A549 (cell line): Measurements from ENCODE around the gene SYT5. TPM values are rescaled to one million over a fixed set of nuclear protein-coding genes. Genes with fewer than 3 reads are reported as not detected.

Source experiments
- ATAC-seq, 2 experiments: fragments of 200-7000 bp in 1 of 2; fragments of >200 bp in 1 of 2; cut with Nextera tagmentation in 1 of 2; cut with Tn5 transposase in 1 of 2; 3 replicates each; pipeline versions ENCODE4 v1.8.0 to v1.9.1; 2018 to 2020; ENCODE audit warnings: mild to moderate bottlenecking in 1 of 2, moderate library complexity in 1 of 2
- CTCF ChIA-PET: fragments of 300-600 bp; sonication (Branson Sonifier 250); formaldehyde crosslinking; extraction: SDS; loops from one replicate; lab custom pipeline; 2021; ENCODE audit warnings: antibody characterized with exemption, inconsistent platforms; lab: Yijun Ruan, JAX
- POLR2A ChIA-PET: fragments of 350-600 bp; formaldehyde crosslinking; extraction: SDS; loops from one replicate; lab custom pipeline; 2021; ENCODE audit warnings: antibody characterized with exemption, inconsistent platforms; lab: Yijun Ruan, JAX
- DNase-seq, 2 experiments: peaks; one replicate each; pipeline versions ENCODE4 v3.0.0 to v3.0.0-alpha.2; 2011 to 2016; ENCODE audit warnings: low read depth in 1 of 2, low spot score in 1 of 2
- FAIRE-seq: peaks from 2 replicates; lab custom pipeline; 2011; peaks lifted over from hg19 to GRCh38; lab: Jason Lieb, UNC
- H3K27ac ChIP-seq, 2 experiments: fragments of >200 bp; sonication (Bioruptor Twin); formaldehyde crosslinking; 3 replicates each; pipeline ENCODE4 v1.5.1; 2016 to 2017
- H3K4me1 ChIP-seq: fragments of >200 bp; sonication (Bioruptor Twin); formaldehyde crosslinking; 3 replicates; pipeline ENCODE4 v1.6.1; 2016
- H3K4me2 ChIP-seq: fragments of >200 bp; sonication (Bioruptor Twin); formaldehyde crosslinking; 3 replicates; pipeline ENCODE4 v1.6.1; 2016
- H3K4me3 ChIP-seq: fragments of >200 bp; sonication (Bioruptor Twin); formaldehyde crosslinking; 3 replicates; pipeline ENCODE4 v1.5.1; 2016
- H3K9me3 ChIP-seq: fragments of >200 bp; sonication (Bioruptor Twin); formaldehyde crosslinking; 3 replicates; pipeline ENCODE4 v1.6.1; 2016
- ATOH8 ChIP-seq: fragments of 250-450 bp; sonication (Bioruptor Pico); IDR thresholded peaks from 2 replicates; pipeline ENCODE4 v1.5.0; 2020; ENCODE audit warnings: low read depth, mild to moderate bottlenecking, moderate library complexity
- BCL3 ChIP-seq: fragments of >200 bp; sonication (Bioruptor Twin); formaldehyde crosslinking; IDR thresholded peaks from 3 replicates; pipeline ENCODE4 v1.6.1; 2016
- BHLHE40 ChIP-seq: IDR thresholded peaks from 2 replicates; pipeline ENCODE4 v1.6.1; 2012; ENCODE audit warnings: low read depth, low read length, inconsistent platforms
- CBX2 ChIP-seq: fragments of 200-600 bp; sonication (generic); IDR thresholded peaks from 2 replicates; pipeline ENCODE4 v1.6.1; 2016; ENCODE audit warnings: low read depth, mild to moderate bottlenecking, borderline replicate concordance
- CHD4 ChIP-seq: fragments of 200-600 bp; sonication (generic); IDR thresholded peaks from 2 replicates; pipeline ENCODE4 v1.6.1; 2016; ENCODE audit warnings: antibody characterized with exemption, mild to moderate bottlenecking, borderline replicate concordance
- EHF ChIP-seq: fragments of 250-450 bp; sonication (Bioruptor Pico); IDR thresholded peaks from 2 replicates; pipeline ENCODE4 v1.5.0; 2020; ENCODE audit warnings: mild to moderate bottlenecking
- EHMT2 ChIP-seq: fragments of 200-600 bp; sonication (generic); IDR thresholded peaks from 2 replicates; pipeline ENCODE4 v1.6.1; 2016; ENCODE audit warnings: antibody characterized with exemption, low read depth, mild to moderate bottlenecking, moderate library complexity
- FOSL2 ChIP-seq, 2 experiments: fragments of 450-650 bp in 1 of 2; fragments of >200 bp in 1 of 2; sonication (Bioruptor Twin) in 1 of 2; formaldehyde crosslinking; IDR thresholded peaks; 2 replicates each; pipeline versions ENCODE4 v1.5.0 to v1.6.1; 2016 to 2020; ENCODE audit warnings: mild to moderate bottlenecking in 1 of 2, moderate library complexity in 1 of 2
- FOXS1 ChIP-seq: fragments of 250-450 bp; sonication (Bioruptor Pico); IDR thresholded peaks from 2 replicates; pipeline ENCODE4 v1.5.0; 2020; ENCODE audit warnings: mild to moderate bottlenecking, moderate library complexity
- GATA3 ChIP-seq: IDR thresholded peaks from 2 replicates; pipeline ENCODE4 v1.6.1; 2012; ENCODE audit warnings: borderline replicate concordance
- HES2 ChIP-seq: fragments of >200 bp; sonication (Bioruptor Twin); formaldehyde crosslinking; IDR thresholded peaks from 2 replicates; pipeline ENCODE4 v1.6.1; 2016
- HEYL ChIP-seq: fragments of 250-450 bp; sonication (Bioruptor Pico); IDR thresholded peaks from 2 replicates; pipeline ENCODE4 v1.8.0; 2021; ENCODE audit warnings: mild to moderate bottlenecking, moderate library complexity
- HMGXB4 ChIP-seq: fragments of 250-450 bp; sonication (Bioruptor Pico); IDR thresholded peaks from 2 replicates; pipeline ENCODE4 v1.5.0; 2021; ENCODE audit warnings: mild to moderate bottlenecking, moderate library complexity, borderline replicate concordance
- HOXB13 ChIP-seq: fragments of 250-450 bp; sonication (Bioruptor Pico); IDR thresholded peaks from 2 replicates; pipeline ENCODE4 v1.5.0; 2020; ENCODE audit warnings: low read depth, mild to moderate bottlenecking, moderate library complexity
- HOXB5 ChIP-seq: fragments of 250-450 bp; sonication (Bioruptor Pico); IDR thresholded peaks from 2 replicates; pipeline ENCODE4 v1.5.0; 2020; ENCODE audit warnings: mild to moderate bottlenecking, moderate library complexity
- JUN ChIP-seq, 2 experiments: fragments of >200 bp; sonication (Bioruptor Twin); formaldehyde crosslinking; IDR thresholded peaks; 2 replicates in 1 of 2; 3 replicates in 1 of 2; pipeline ENCODE4 v1.6.1; 2016 to 2017
- MAX ChIP-seq: IDR thresholded peaks from 2 replicates; pipeline ENCODE4 v1.6.1; 2012
- MYC ChIP-seq: IDR thresholded peaks from 2 replicates; pipeline ENCODE4 v1.6.1; 2012; ENCODE audit warnings: mild to moderate bottlenecking, inconsistent platforms, low read length, improper control_type of control experiment, borderline replicate concordance
- NFE2L2 ChIP-seq: fragments of 150-350 bp; conservative IDR thresholded peaks from 2 replicates; pipeline ENCODE4 v1.6.1; 2014; ENCODE audit warnings: low read length
- NPAS2 ChIP-seq: fragments of 250-450 bp; sonication (Bioruptor Pico); IDR thresholded peaks from 2 replicates; pipeline ENCODE4 v1.8.0; 2022; ENCODE audit warnings: mild to moderate bottlenecking, moderate library complexity, borderline replicate concordance
- PBX3 ChIP-seq: IDR thresholded peaks from 2 replicates; pipeline ENCODE4 v1.6.1; 2012
- POLR2A ChIP-seq: IDR thresholded peaks from 2 replicates; pipeline ENCODE4 v1.6.1; 2012; ENCODE audit warnings: mild to moderate bottlenecking, low read length
- RAD21 ChIP-seq, 2 experiments: fragments of >200 bp in 1 of 2; sonication (Bioruptor Twin) in 1 of 2; formaldehyde crosslinking in 1 of 2; IDR thresholded peaks in 1 of 2; conservative IDR thresholded peaks in 1 of 2; 2 replicates in 1 of 2; 3 replicates in 1 of 2; pipeline ENCODE4 v1.6.1; 2012 to 2018; ENCODE audit warnings: inconsistent platforms in 1 of 2
- RARB ChIP-seq: fragments of 250-450 bp; sonication (Bioruptor Pico); IDR thresholded peaks from 2 replicates; pipeline ENCODE4 v1.8.0; 2021; ENCODE audit warnings: mild to moderate bottlenecking, moderate library complexity
- REST ChIP-seq: fragments of 200-600 bp; sonication (generic); IDR thresholded peaks from 2 replicates; pipeline ENCODE4 v1.6.1; 2016; ENCODE audit warnings: antibody characterized with exemption, mild to moderate bottlenecking, moderate library complexity
- TFCP2L1 ChIP-seq: fragments of 250-450 bp; sonication (Bioruptor Pico); IDR thresholded peaks from 2 replicates; pipeline ENCODE4 v1.5.0; 2021; ENCODE audit warnings: mild to moderate bottlenecking
- USF2 ChIP-seq: fragments of 450-650 bp; IDR thresholded peaks from 2 replicates; pipeline ENCODE4 v1.6.1; 2014; ENCODE audit warnings: antibody characterized with exemption
- ZFP36 ChIP-seq: fragments of 450-650 bp; IDR thresholded peaks from 2 replicates; pipeline ENCODE4 v1.6.1; 2014; ENCODE audit warnings: borderline replicate concordance; ENCODE audit not compliant: partially characterized antibody
- WGBS: methylation state at CpG from one replicate; pipeline ENCODE4 v1.1.6; 2017; ENCODE audit errors: missing lambda C conversion rate; 5-methylcytosine and 5-hydroxymethylcytosine counted together
- polyA plus RNA-seq, 4 experiments: library from polyadenylated mRNA; depleted of rRNA in 3 of 4; stranded (reverse); fragments of >200 nt; fragmentation: RNase III in 1 of 4; extraction: RNeasy Plus Mini Kit Qiagen cat#74134 plus additional on column Dnase treatment in 1 of 4; gene quantifications; 2 replicates in 3 of 4; 3 replicates in 1 of 4; pipeline ENCODE4 v1.2.3, GENCODE V29; 2011 to 2017

Gene SYT5
- polyA plus RNA-seq, 2 of the 4 experiments (the other 2 are of a cell fraction), result 0.23 to 0.65 TPM

- FAIRE-seq, result peak; percentile 94
- CTCF ChIA-PET, result interaction anchor here (1.0 to 2.1 kb wide), 13 partner anchors 12 to 244 kb away, joined by 3 to 7 read pairs (median 4); partner anchors contain the start of gene DNAAF3
- peak; percentile 84 to 87; a peak in 4 of 5 replicates for TF ChIP-seq JUN (IDR thresholded peaks at IDR 0.05)
- peak; percentile 85 for TF ChIP-seq HOXB13 (CRISPR knock-in tag)
- no peak; the same call in 1 of the 2 replicates for TF ChIP-seq HMGXB4
- peak; percentile 58; the same call in 1 of the 2 replicates for TF ChIP-seq EHF (CRISPR knock-in tag)
- peak; percentile 55; the same call in 1 of the 2 replicates for TF ChIP-seq USF2
- TF ChIP-seq RARB, result no peak
- no peak for TF ChIP-seq PBX3
- TF ChIP-seq POLR2A, result no peak
- TF ChIP-seq GATA3, result peak; percentile 90; the same call in 1 of the 2 replicates
- TF ChIP-seq RAD21 (conservative IDR thresholded peaks at IDR 0.05 in 1 of 2, IDR thresholded peaks at IDR 0.05 in 1 of 2), result peak in 1 of 2 experiments; percentile 23; a peak in 1 of 5 replicates
- TF ChIP-seq CHD4, result no peak
- TF ChIP-seq HEYL (CRISPR knock-in tag), result no peak; the same call in 1 of the 2 replicates
- 0 out of 3 replicates have a peak, but pooled peaks have one; percentile 53 for TF ChIP-seq BCL3
- TF ChIP-seq TFCP2L1 (CRISPR knock-in tag), result peak; percentile 65; the same call in 1 of the 2 replicates
- TF ChIP-seq EHMT2, result no peak
- TF ChIP-seq BHLHE40, result no peak; the same call in 1 of the 2 replicates
- TF ChIP-seq MAX, result peak; percentile 67
- TF ChIP-seq HES2, result no peak
- no peak for TF ChIP-seq REST
- no peak for TF ChIP-seq NPAS2 (CRISPR knock-in tag)
- no peak for TF ChIP-seq CBX2
- no peak; the same call in none of the 2 replicates for TF ChIP-seq HOXB5
- no peak for TF ChIP-seq ZFP36
- TF ChIP-seq FOXS1 (CRISPR knock-in tag), result no peak
- peak; percentile 68; the same call in 1 of the 2 replicates for TF ChIP-seq MYC
- TF ChIP-seq ATOH8 (CRISPR knock-in tag), result peak; percentile 94
- TF ChIP-seq NFE2L2, result no peak
- peak; percentile 92 for TF ChIP-seq FOSL2 (IDR thresholded peaks at IDR 0.05)
- TF ChIP-seq FOSL2 (CRISPR knock-in tag; IDR thresholded peaks at IDR 0.05), result peak; percentile 99
Measured at GRCh38 chr19:55209693-55210472, 29.8 kb upstream of the SYT5 start.

More at GRCh38 chr19:55209693-55210472, 29.8 kb upstream of the SYT5 start:
- POLR2A ChIA-PET, result interaction anchor here (1.0 to 1.3 kb wide), 4 partner anchors 13 to 197 kb away, joined by 4 to 7 read pairs (median 5); no protein-coding TSS in a partner anchor
- H3K27ac ChIP-seq, result peak overlapping the region; percentile 64 to 83
- no peak overlapping the region for H3K4me3 ChIP-seq
- H3K9me3 ChIP-seq, result no peaks in the 10 kb centered on the region
- WGBS, result 39% methylated on average over 17 of the region's 17 CpGs
- ATAC-seq (peak; percentile 72 to 81), DNase-seq (peak; percentile 91 to 96)
- H3K4me2 ChIP-seq, result peak overlapping the region; percentile 64
- peaks cover 43% of the 10 kb centered on the region for H3K4me1 ChIP-seq
